GM19035 (cell line): Measurements from ENCODE around the gene KASH5.
A peak's percentile ranks its signal among the peaks of the same experiment; 100 is the strongest.
"Not testable (repeated sequence)": the region's sequence is repeated elsewhere in the genome, so short reads cannot be mapped to it uniquely, and the experiment has no call there.

Source experiments
- ATAC-seq: cut with Tn5 transposase; IDR thresholded peaks from one replicate; pipeline ENCODE4 v1.9.1; 2021; ENCODE audit not compliant: unreplicated experiment

KASH5 gene

DNA sequence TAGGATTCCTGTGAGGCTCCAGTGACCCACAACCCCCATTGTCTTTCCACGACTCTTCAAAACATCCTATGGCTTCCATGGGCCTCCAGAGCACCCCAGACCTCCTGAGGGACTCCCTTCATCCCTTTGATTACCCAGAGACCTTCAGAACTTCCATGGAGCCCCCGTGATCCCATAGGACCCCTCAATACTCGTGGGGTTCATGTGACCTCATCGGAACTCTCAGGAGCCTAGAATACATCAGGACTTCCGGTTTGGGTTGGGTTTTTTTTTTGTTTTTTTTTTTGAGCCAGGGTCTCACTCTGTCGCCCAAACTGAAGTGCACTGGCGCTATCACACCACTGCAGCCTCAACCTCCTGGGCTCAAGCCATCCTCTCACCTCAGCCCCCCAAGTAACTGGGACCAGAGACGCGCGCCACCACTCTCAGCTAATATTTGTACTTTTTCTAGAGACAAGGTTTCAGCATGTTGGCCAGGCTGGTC lies 65.8 kb downstream of the KASH5 start:
- ATAC-seq = peak; percentile 2

DNA sequence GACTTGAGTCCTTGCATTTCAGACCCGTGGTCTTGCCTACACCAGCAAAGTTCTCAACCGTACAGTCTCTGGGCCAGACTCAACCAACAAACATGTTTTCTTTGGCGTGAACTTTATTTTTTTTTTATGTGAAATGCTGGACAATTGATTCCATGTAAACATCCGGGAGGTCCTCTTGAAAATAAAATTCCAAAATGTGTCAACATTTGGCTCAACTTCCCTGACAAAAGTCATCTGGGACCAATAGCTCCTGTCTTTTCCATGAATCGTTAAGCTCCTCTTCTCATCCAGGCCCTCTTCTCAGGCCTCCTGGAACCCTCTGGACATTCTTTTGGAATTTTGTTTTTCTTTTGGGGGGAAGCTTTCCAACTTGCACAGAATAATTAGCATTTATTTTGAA lies 67.7 kb downstream of the KASH5 start:
- no peak for ATAC-seq

DNA sequence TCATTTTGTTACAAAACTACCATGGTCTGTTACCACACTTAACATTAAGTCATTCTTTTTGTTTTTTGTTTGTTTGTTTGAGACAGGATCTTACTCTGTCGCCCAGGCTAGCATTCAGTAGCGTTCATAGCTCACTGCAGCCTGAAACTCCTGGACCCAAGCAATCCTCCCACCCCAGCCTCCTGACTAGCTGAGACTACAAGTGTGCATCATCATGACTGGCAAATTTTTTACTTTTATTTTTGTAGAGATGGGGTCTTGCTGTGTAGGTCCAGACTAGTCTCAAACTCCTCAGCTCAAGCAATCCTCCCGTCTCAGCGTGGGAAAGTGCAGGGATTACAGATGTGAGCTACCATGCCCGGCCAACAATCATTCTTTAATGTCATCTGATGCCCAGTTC lies 68.3 kb downstream of the KASH5 start:
- ATAC-seq = no peak

DNA sequence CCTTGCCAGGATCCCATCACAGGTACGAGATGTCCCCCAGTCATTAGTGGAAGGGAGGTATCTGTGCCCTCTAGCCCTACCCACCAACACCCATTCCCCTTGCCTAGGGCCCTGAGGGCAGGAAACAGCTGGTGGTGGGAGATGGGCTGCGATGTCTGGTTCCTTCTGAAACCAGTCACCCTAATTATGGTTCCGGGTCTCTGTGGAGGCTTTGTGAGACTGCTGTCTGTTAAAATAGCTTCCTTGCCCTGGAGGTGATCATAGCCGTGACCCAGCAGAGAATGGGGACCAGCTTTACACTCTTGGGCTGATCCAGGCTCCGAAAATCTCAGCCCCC lies 70.5 kb downstream of the KASH5 start:
- no peak for ATAC-seq

DNA sequence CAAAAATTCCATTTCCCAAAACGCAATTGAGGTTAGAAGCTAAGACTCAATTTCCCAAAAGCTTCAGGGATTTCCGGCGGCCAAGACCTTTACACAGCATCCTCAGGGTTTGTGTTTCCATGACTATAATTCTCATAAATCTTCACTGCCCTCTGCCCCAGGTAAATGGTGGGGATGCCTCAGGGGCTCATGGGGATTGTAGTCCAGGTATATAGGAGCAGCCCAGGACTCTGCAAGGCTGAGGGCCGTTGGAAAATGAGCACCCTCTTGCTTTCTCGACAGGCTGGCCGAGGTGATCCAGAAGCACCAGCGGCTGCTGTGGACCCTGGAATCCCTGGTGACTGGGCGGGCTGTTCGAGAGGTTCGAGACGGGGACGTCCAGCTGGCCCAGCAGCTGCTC lies 71.3 kb downstream of the KASH5 start:
- ATAC-seq = no peak

- ATAC-seq = not testable (repeated sequence)
These were observed 73.1 kb downstream of the KASH5 start for GRCh38 chr19:49461130-49461529.

GRCh38 chr19:49461656-49462055 lies 73.6 kb downstream of the KASH5 start:
- no peak for ATAC-seq

DNA sequence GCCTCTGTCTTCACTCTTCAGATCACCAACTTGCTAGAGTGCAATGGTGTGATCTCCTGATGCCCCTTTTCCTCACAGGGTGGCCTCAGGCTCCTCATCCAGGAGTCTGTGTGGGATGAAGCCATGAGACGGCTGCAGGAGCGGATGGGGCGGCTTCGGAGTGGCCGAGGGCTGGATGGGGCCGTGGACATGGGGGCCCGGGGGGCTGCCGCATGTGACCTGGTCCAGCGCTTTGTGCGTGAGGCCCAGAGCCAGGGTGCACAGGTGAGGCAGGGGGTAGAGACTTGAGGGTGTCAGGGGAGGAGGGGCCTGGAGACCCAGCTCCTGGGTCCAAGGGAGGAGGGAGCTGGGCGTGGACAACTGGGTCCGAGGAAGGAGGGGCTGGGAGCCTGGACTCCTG lies 74.4 kb downstream of the KASH5 start:
- ATAC-seq = no peak

- ATAC-seq = no peak
These were observed 76.1 kb downstream of the KASH5 start for GRCh38 chr19:49463960-49464740.

DNA sequence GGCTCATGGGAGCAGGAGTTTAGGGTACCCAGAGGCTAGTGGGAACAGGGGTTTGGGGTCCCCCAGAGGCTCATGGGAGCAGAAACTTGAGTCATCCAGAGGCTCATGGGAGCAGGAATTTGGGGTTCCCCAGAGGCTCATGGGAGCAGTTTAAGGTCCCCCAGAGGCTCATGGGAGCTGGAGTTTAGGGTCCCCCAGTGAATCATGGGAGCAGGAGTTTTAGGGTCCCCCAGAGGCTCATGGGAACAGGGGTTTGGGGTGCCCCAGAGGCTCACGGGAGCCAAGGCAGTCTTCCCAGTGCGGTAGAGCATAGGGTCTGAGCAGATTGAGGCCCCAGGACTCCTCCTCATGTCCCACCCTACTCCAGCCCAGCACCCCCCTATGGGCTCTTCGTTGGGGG lies 77.3 kb downstream of the KASH5 start:
- ATAC-seq = no peak
